Skeletal muscle tissue (tissue), 4 donors: ENCODE results near the gene GPR55. TPM values are rescaled to one million over a fixed set of nuclear protein-coding genes. Genes with fewer than 3 reads are reported as not detected.

ENCODE experiments used
- H3K27ac ChIP-seq: one replicate; pipeline ENCODE4 v1.7.0; 2013; ENCODE audit warnings: mild to moderate bottlenecking, low read depth, low read length, inconsistent platforms
- H3K27me3 ChIP-seq, 3 donors: one replicate each; pipeline ENCODE4 v1.7.0; 2013; ENCODE audit warnings: low read length in 3 of 3; ENCODE audit not compliant: control insufficient read depth in 3 of 3, insufficient read depth in 3 of 3
- H3K36me3 ChIP-seq, 3 donors: one replicate each; pipeline ENCODE4 v1.7.0; 2013; ENCODE audit warnings: low read length in 3 of 3; ENCODE audit not compliant: control insufficient read depth in 3 of 3, insufficient read depth in 3 of 3
- H3K4me1 ChIP-seq, 3 donors: one replicate each; pipeline ENCODE4 v1.7.0; 2013; ENCODE audit warnings: low read length in 3 of 3, mild to moderate bottlenecking in 3 of 3; ENCODE audit not compliant: control insufficient read depth in 3 of 3, insufficient read depth in 3 of 3
- H3K4me3 ChIP-seq, 3 donors: one replicate each; pipeline ENCODE4 v1.7.0; 2013; ENCODE audit warnings: low read length in 3 of 3
- H3K9ac ChIP-seq, 3 donors: one replicate each; pipeline ENCODE4 v1.7.0; 2013; ENCODE audit warnings: low read length in 3 of 3, mild to moderate bottlenecking in 3 of 3, moderate library complexity in 2 of 3, low read depth in 1 of 3
- H3K9me3 ChIP-seq, 3 donors: one replicate each; pipeline ENCODE4 v1.7.0; 2013; ENCODE audit warnings: low read length in 3 of 3; ENCODE audit not compliant: control insufficient read depth in 3 of 3
- total RNA-seq: library from RNA; depleted of rRNA; stranded (reverse); fragments of >200 nt; gene quantifications from one replicate; pipeline ENCODE4 v1.2.3, GENCODE V29; 2014
- donor health status: Osteomylitis.

The GPR55 gene
- total RNA-seq, 1 donor from 2014 or later, result not detected

GRCh38 chr2:230893338-230893737 is 31.7 kb downstream of the GPR55 start:
- no peak overlapping the region for H3K9ac ChIP-seq
- no peak overlapping the region for H3K27ac ChIP-seq
- peaks cover 0 to 25% (median 24%) of the 10 kb centered on the region in 3 donors for H3K27me3 ChIP-seq
- H3K4me1 ChIP-seq, result no peaks in the 10 kb centered on the region
- H3K36me3 ChIP-seq, result no peaks in the 10 kb centered on the region
- peaks cover 0 to 2% (median 0%) of the 10 kb centered on the region in 3 donors for H3K9me3 ChIP-seq
- no peak overlapping the region for H3K4me3 ChIP-seq

- H3K9ac ChIP-seq, result no peak overlapping the region
- peaks cover 0 to 23% (median 19%) of the 10 kb centered on the region in 3 donors for H3K27me3 ChIP-seq
- H3K4me1 ChIP-seq, result no peaks in the 10 kb centered on the region
- no peaks in the 10 kb centered on the region for H3K36me3 ChIP-seq
- H3K4me3 ChIP-seq, result no peak overlapping the region
- no peak overlapping the region for H3K27ac ChIP-seq
- peaks cover 0 to 2% (median 0%) of the 10 kb centered on the region in 3 donors for H3K9me3 ChIP-seq
These were observed 33.5 kb downstream of the GPR55 start for GRCh38 chr2:230891509-230891908.

- Histone ChIP-seq H3K27me3 (peaks cover 0 to 19% (median 18%) of the 10 kb centered on the region in 3 donors), H3K9ac (no peak overlapping the region), H3K27ac (no peak overlapping the region), H3K4me1 (no peaks in the 10 kb centered on the region), H3K9me3 (peaks cover 0 to 2% (median 0%) of the 10 kb centered on the region in 3 donors), H3K4me3 (no peak overlapping the region), H3K36me3 (no peaks in the 10 kb centered on the region)
These were observed 34.0 kb downstream of the GPR55 start for GRCh38 chr2:230891064-230891463.

DNA sequence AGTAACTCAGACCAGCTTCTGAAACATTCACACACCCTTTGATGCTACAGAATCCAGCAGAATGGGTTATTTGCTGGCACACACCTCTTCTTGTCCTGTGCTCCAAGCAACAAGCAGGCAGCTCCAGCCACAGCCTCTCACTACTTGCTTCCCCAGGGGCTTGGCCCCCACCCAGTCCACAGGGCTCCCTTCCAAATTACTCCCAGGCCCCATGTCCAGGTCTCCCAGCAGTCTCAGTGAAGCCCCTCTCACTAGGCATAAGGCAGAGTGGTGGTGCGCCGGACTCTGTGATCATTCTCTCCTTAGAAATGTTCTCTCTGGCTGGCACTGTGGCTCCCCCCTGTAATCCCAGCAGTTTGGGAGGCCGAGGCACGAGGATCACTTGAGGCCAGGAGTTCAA is 34.4 kb downstream of the GPR55 start:
- no peak overlapping the region for H3K9ac ChIP-seq
- H3K9me3 ChIP-seq, result peaks cover 0 to 2% (median 0%) of the 10 kb centered on the region in 3 donors
- no peak overlapping the region for H3K4me3 ChIP-seq
- no peak overlapping the region for H3K27ac ChIP-seq
- H3K27me3 ChIP-seq, result peaks cover 0 to 19% (median 17%) of the 10 kb centered on the region in 3 donors
- H3K4me1 ChIP-seq, result no peaks in the 10 kb centered on the region
- no peaks in the 10 kb centered on the region for H3K36me3 ChIP-seq

GRCh38 chr2:230889911-230890601 is 35.0 kb downstream of the GPR55 start:
- H3K9me3 ChIP-seq, result peaks cover 0 to 2% (median 0%) of the 10 kb centered on the region in 3 donors
- no peaks in the 10 kb centered on the region for H3K36me3 ChIP-seq
- H3K27ac ChIP-seq, result no peak overlapping the region
- H3K4me1 ChIP-seq, result no peaks in the 10 kb centered on the region
- no peak overlapping the region for H3K4me3 ChIP-seq
- H3K9ac ChIP-seq, result no peak overlapping the region
- H3K27me3 ChIP-seq, result peaks cover 0 to 19% (median 17%) of the 10 kb centered on the region in 3 donors

GRCh38 chr2:230888824-230889400 is 36.1 kb downstream of the GPR55 start:
- peaks cover 0 to 2% (median 0%) of the 10 kb centered on the region in 3 donors for H3K9me3 ChIP-seq
- H3K9ac ChIP-seq, result no peak overlapping the region
- no peaks in the 10 kb centered on the region for H3K4me1 ChIP-seq
- no peaks in the 10 kb centered on the region for H3K36me3 ChIP-seq
- H3K27me3 ChIP-seq, result peaks cover 0 to 19% (median 17%) of the 10 kb centered on the region in 3 donors
- H3K27ac ChIP-seq, result no peak overlapping the region
- no peak overlapping the region for H3K4me3 ChIP-seq

DNA sequence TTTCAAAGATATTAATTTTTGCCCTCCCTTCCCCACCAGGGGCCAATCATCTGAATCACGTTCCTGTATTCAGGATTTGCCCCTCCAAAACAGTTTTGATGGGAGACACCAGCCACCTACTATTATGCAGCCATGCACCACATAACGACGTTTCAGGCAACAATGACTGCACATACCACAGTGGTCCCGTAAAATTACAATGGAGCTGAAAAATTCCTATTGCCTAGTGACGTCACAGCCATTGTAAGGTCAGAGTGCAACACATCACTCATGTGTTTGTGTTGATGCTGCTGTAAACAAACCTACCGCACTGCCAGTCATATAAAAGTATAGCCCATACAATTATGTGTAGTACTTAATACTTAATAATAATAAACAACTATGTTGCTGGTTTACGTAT is 37.7 kb downstream of the GPR55 start:
- peaks cover 0 to 2% (median 0%) of the 10 kb centered on the region in 3 donors for H3K9me3 ChIP-seq
- H3K4me1 ChIP-seq, result no peaks in the 10 kb centered on the region
- H3K9ac ChIP-seq, result no peak overlapping the region
- peaks cover 0 to 10% (median 8%) of the 10 kb centered on the region in 3 donors for H3K27me3 ChIP-seq
- H3K27ac ChIP-seq, result no peak overlapping the region
- no peak overlapping the region for H3K4me3 ChIP-seq
- H3K36me3 ChIP-seq, result no peaks in the 10 kb centered on the region

- Histone ChIP-seq H3K9ac (no peak overlapping the region), H3K27ac (no peak overlapping the region), H3K36me3 (no peaks in the 10 kb centered on the region), H3K27me3 (peaks cover 0 to 9% (median 6%) of the 10 kb centered on the region in 3 donors), H3K4me1 (no peaks in the 10 kb centered on the region), H3K4me3 (no peak overlapping the region), H3K9me3 (no peaks in the 10 kb centered on the region)
These were observed 38.4 kb downstream of the GPR55 start for GRCh38 chr2:230886671-230887071.

- no peak overlapping the region for H3K9ac ChIP-seq
- no peak overlapping the region for H3K27ac ChIP-seq
These were observed 38.8 kb downstream of the GPR55 start for GRCh38 chr2:230886206-230886605.

DNA sequence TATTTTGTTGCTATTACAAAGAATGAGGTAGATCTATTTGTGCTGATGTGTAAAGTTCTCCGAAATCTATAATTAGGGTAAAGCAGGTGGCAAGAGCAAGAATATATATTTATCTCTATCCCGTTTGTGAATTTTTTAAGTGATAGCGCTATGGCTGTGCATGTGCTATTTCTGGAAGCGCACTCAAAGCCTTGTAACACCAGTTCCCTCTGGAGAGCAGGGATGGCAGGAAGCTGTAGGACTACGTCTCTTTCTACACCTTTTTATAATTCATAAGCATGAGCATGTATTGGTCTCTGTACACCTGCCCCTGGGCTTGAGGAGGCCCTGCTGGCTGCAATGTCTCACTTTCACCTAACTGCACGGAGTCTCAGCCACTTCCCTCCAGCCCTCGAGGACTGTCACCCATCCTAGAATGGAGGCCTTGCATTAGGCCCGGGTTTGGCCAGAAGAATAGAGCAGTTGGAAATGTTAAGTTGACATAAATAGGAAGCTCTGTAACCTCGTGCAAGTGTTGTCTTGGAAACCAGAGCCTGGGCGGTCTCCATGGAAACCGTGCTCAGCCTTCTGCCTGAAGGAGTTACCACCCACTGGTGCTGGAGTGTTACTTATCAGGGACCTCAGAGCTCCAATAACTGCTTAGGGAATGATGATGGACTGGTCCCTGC is 39.4 kb downstream of the GPR55 start:
- Histone ChIP-seq H3K27ac (no peak overlapping the region), H3K9me3 (no peaks in the 10 kb centered on the region), H3K4me3 (no peak overlapping the region), H3K36me3 (no peaks in the 10 kb centered on the region), H3K9ac (no peak overlapping the region), H3K27me3 (peaks cover 0 to 8% (median 2%) of the 10 kb centered on the region in 3 donors), H3K4me1 (no peaks in the 10 kb centered on the region)

More at GRCh38 chr2:230886206-230886605, 38.8 kb downstream of the GPR55 start:
- Histone ChIP-seq H3K36me3 (no peaks in the 10 kb centered on the region), H3K4me3 (no peak overlapping the region), H3K27me3 (peaks cover 0 to 9% (median 3%) of the 10 kb centered on the region in 3 donors), H3K4me1 (no peaks in the 10 kb centered on the region), H3K9me3 (no peaks in the 10 kb centered on the region)
